RWPE2 (cell line): ENCODE measurements around the gene GABRR1.

Source experiments
- ATAC-seq: fragments of 200-7000 bp; cut with Tn5 transposase; 3 replicates; pipeline ENCODE4 v1.9.1; 2021; ENCODE audit warnings: low read depth
- DNase-seq: peaks from one replicate; pipeline ENCODE4 v3.0.0-alpha.2; 2020; ENCODE audit warnings: low spot score
- H3K27ac ChIP-seq: fragments of 450-650 bp; 2 replicates; pipeline ENCODE4 v1.5.1; 2017; ENCODE audit warnings: mild to moderate bottlenecking; ENCODE audit not compliant: poor library complexity, severe bottlenecking
- H3K27me3 ChIP-seq: fragments of 250-450 bp; sonication (Bioruptor Pico); 2 replicates; pipeline ENCODE4 v1.5.1; 2021; ENCODE audit warnings: mild to moderate bottlenecking, moderate library complexity; ENCODE audit not compliant: insufficient read depth, poor library complexity, severe bottlenecking
- H3K36me3 ChIP-seq: fragments of 250-450 bp; sonication (Bioruptor Pico); 2 replicates; pipeline ENCODE4 v1.5.1; 2020; ENCODE audit warnings: low read depth, mild to moderate bottlenecking, moderate library complexity
- H3K4me1 ChIP-seq: fragments of 250-450 bp; sonication (Bioruptor Pico); 2 replicates; pipeline ENCODE4 v1.5.1; 2021; ENCODE audit warnings: mild to moderate bottlenecking, moderate library complexity; ENCODE audit not compliant: insufficient read depth, poor library complexity, severe bottlenecking
- H3K4me3 ChIP-seq: fragments of 250-450 bp; sonication (Bioruptor Pico); 2 replicates; pipeline ENCODE4 v1.5.1; 2021; ENCODE audit warnings: mild to moderate bottlenecking, moderate library complexity; ENCODE audit not compliant: severe bottlenecking
- H3K9me3 ChIP-seq: fragments of 250-450 bp; sonication (Bioruptor Pico); 2 replicates; pipeline ENCODE4 v1.5.1; 2021; ENCODE audit warnings: mild to moderate bottlenecking, moderate library complexity; ENCODE audit not compliant: severe bottlenecking
- CTCF ChIP-seq: fragments of 450-650 bp; IDR thresholded peaks from one replicate; pipeline ENCODE4 v1.5.1; 2017; ENCODE audit warnings: mild to moderate bottlenecking, moderate library complexity; ENCODE audit not compliant: poor library complexity, severe bottlenecking

GABRR1 gene

DNA sequence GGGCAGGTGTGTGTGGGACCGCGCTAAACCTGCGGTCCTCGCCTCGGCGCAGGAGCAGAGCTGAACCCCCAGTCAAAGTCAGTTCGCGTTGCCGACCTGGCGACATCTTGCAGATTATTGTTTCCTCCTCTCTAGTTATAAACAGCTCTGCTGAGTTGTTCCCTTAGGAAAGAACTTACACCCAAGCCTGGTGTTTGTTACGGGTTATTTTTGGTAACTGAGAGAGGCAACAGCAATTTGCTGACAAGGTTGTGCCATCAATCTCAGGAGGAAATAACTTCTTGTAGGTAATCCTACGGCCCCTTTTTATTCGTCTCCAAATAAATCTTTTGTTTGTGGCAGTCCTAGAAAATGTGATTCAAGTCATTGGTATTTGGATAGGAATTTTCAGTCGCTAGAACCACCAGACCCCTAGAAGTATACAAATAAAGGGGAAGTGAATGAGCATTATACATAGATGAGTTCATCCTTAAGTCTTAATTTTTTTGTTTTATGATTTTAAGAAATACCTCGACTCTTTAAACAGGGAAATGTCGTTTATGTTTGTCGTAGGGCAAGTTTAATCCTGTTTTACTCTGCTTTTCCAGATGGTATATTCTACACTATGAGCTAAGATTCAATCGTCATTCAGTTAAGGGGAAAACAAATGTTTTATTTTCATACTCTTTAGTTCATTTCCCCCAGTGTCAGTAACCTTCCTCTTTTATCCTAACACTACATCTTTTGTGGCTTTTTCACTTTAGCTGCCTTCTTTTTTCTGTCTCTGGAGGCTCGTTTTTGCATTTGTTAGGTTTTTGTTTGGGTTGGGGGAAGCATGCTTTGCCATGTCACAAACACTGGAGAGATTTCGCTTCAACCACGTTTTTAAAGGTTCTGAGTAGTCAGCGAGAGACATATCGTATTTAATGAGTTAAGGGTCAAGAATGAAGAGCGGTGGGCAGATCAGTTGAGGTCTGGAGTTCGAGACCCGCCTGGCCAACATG, 70.1 kb downstream of the GABRR1 start:
- Histone ChIP-seq H3K4me3 (peak overlapping the region; percentile 69), H3K9me3 (no peaks in the 10 kb centered on the region), H3K27ac (peak overlapping the region; percentile 76), H3K27me3 (no peaks in the 10 kb centered on the region), H3K36me3 (peaks cover 25% of the 10 kb centered on the region), H3K4me1 (peaks cover 6% of the 10 kb centered on the region)
- no peak for TF ChIP-seq CTCF
- ATAC-seq (peak; percentile 47), DNase-seq (no peak)

DNA sequence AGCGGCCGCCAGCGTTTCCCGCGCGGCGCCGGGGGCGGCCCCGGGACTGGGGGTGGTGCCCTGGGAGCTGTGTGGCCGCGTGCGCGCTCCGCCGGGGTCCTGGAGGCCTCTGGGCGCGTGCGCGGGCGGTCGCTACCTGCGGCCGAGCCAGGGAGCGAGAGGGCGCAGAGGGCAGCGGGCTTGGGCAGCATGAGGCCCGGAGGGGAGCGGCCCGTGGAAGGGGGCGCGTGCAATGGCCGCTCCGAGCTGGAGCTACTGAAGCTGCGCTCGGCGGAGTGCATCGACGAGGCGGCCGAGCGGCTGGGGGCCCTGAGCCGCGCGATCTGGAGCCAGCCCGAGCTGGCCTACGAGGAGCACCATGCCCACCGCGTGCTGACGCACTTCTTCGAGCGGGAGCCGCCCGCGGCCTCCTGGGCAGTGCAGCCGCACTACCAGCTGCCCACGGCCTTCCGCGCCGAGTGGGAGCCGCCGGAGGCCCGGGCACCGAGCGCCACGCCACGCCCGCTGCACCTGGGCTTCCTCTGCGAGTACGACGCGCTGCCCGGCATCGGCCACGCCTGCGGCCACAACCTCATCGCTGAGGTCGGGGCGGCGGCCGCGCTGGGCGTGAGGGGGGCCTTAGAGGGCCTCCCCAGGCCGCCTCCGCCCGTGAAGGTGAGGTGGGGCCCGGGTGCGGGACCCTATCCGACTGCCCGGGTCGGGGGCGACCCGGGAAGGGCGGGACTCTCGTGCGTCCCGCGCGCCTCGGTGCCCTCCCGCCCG, 71.0 kb downstream of the GABRR1 start, which contains the start of gene PM20D2:
PM20D2 (plus strand) TSS at position 100 of the 762 bp plus-strand sequence; CDS start at position 190, 90 bp downstream.
- H3K27ac ChIP-seq = peak within 1 kb of the TSS; percentile 76
- H3K4me3 ChIP-seq = peak within 1 kb of the TSS; percentile 69
- peaks cover 6% of the 10 kb centered on the region for H3K4me1 ChIP-seq
- H3K27me3 ChIP-seq = no peaks in the 10 kb centered on the region
- peak; percentile 69 for DNase-seq
- H3K9me3 ChIP-seq = no peaks in the 10 kb centered on the region
- peak; percentile 81 for ATAC-seq
- TF ChIP-seq CTCF = no peak
- H3K36me3 ChIP-seq = peaks cover 17% of the 10 kb centered on the region

- ATAC-seq = peak; percentile 31
Measured at GRCh38 chr6:89145091-89145955, 71.8 kb downstream of the GABRR1 start.

More at GRCh38 chr6:89145091-89145955, 71.8 kb downstream of the GABRR1 start:
- TF ChIP-seq CTCF = no peak
- Histone ChIP-seq H3K4me1 (peaks cover 6% of the 10 kb centered on the region), H3K9me3 (no peaks in the 10 kb centered on the region), H3K4me3 (peak overlapping the region; percentile 69), H3K27ac (peak overlapping the region; percentile 76), H3K27me3 (no peaks in the 10 kb centered on the region), H3K36me3 (peaks cover 17% of the 10 kb centered on the region)
- DNase-seq = no peak
